HCT116 (cell line): ENCODE measurements around the gene ARHGEF6.
"Not testable (repeated sequence)": the region's sequence is repeated elsewhere in the genome, so short reads cannot be mapped to it uniquely, and the experiment has no call there.

Experiments
- CEBPB ChIP-seq: IDR thresholded peaks from 2 replicates; pipeline ENCODE4 v1.6.1; 2012; ENCODE audit warnings: low read depth
- EGR1 ChIP-seq: IDR thresholded peaks from 2 replicates; pipeline ENCODE4 v1.6.1; 2012; ENCODE audit warnings: low read depth
- SRF ChIP-seq: IDR thresholded peaks from 2 replicates; pipeline ENCODE4 v1.6.1; 2012; ENCODE audit warnings: low read depth
- YY1 ChIP-seq: IDR thresholded peaks from 2 replicates; pipeline ENCODE4 v1.6.1; 2011; ENCODE audit warnings: low read length, low read depth, moderate library complexity, mild to moderate bottlenecking; ENCODE audit not compliant: insufficient replicate concordance; ENCODE audit errors: extremely low read depth
- ZNF274 ChIP-seq: fragments of 200-500 bp; sonication (Bioruptor generic); IDR thresholded peaks from 2 replicates; pipeline ENCODE4 v1.6.1; 2014; ENCODE audit warnings: mild to moderate bottlenecking, low read depth, low read length, inconsistent platforms
- TF ChIP-seq, protein P1 (sequence below), 3 experiments: fragments of 200-600 bp in 1 of 3; sonication (generic) in 1 of 3; IDR thresholded peaks in 2 of 3; conservative IDR thresholded peaks in 1 of 3; 2 replicates each; pipeline ENCODE4 v1.5.1; 2012 to 2017; ENCODE audit warnings: low read depth in 2 of 3, low read length in 2 of 3, antibody characterized with exemption in 1 of 3, borderline replicate concordance in 1 of 3, control low read depth in 1 of 3, mild to moderate bottlenecking in 1 of 3, mixed read lengths in 1 of 3, mixed run types in 1 of 3, moderate library complexity in 1 of 3; ENCODE audit not compliant: insufficient read depth in 1 of 3
- TF ChIP-seq, protein P2 (sequence below): IDR thresholded peaks from 2 replicates; pipeline ENCODE4 v1.6.1; 2011; ENCODE audit warnings: mild to moderate bottlenecking, low read length, moderate library complexity; ENCODE audit not compliant: insufficient replicate concordance; ENCODE audit errors: extremely low read depth
- TF ChIP-seq, protein P3 (sequence below): IDR thresholded peaks from 2 replicates; pipeline ENCODE4 v1.6.1; 2012; ENCODE audit warnings: low read depth
- TF ChIP-seq, protein P4 (sequence below): IDR thresholded peaks from 2 replicates; pipeline ENCODE4 v1.6.1; 2012

DNA sequence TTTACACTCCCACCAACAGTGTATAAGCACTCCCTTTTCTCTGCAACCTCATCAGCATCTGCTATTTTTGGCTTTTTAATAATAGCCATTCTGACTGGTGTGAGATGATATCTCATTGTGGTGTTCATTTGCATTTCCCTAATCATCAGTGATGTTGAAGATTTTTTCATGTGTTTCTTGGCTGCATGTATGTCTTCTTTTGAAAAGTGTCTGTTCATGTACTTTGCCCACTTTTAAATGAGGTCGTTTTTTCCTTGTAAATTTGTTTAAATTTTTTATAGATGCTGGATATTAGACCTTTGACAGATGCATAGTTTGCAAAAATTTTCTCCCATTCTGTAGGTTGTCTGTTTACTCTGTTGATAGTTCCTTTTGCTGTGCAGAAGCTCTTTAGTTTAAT is 14.4 kb upstream of the ARHGEF6 start:
- TF ChIP-seq, protein P1, sequence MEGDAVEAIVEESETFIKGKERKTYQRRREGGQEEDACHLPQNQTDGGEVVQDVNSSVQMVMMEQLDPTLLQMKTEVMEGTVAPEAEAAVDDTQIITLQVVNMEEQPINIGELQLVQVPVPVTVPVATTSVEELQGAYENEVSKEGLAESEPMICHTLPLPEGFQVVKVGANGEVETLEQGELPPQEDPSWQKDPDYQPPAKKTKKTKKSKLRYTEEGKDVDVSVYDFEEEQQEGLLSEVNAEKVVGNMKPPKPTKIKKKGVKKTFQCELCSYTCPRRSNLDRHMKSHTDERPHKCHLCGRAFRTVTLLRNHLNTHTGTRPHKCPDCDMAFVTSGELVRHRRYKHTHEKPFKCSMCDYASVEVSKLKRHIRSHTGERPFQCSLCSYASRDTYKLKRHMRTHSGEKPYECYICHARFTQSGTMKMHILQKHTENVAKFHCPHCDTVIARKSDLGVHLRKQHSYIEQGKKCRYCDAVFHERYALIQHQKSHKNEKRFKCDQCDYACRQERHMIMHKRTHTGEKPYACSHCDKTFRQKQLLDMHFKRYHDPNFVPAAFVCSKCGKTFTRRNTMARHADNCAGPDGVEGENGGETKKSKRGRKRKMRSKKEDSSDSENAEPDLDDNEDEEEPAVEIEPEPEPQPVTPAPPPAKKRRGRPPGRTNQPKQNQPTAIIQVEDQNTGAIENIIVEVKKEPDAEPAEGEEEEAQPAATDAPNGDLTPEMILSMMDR (IDR thresholded peaks at IDR 0.05 in 2 of 3, conservative IDR thresholded peaks at IDR 0.05 in 1 of 3; ENCODE audit: borderline replicate concordance in 1 of 3, insufficient read depth in 1 of 3, low read depth in 2 of 3, low read length in 2 of 3), result not testable (repeated sequence)
- TF ChIP-seq, protein P2, sequence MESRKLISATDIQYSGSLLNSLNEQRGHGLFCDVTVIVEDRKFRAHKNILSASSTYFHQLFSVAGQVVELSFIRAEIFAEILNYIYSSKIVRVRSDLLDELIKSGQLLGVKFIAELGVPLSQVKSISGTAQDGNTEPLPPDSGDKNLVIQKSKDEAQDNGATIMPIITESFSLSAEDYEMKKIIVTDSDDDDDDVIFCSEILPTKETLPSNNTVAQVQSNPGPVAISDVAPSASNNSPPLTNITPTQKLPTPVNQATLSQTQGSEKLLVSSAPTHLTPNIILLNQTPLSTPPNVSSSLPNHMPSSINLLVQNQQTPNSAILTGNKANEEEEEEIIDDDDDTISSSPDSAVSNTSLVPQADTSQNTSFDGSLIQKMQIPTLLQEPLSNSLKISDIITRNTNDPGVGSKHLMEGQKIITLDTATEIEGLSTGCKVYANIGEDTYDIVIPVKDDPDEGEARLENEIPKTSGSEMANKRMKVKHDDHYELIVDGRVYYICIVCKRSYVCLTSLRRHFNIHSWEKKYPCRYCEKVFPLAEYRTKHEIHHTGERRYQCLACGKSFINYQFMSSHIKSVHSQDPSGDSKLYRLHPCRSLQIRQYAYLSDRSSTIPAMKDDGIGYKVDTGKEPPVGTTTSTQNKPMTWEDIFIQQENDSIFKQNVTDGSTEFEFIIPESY, result not testable (repeated sequence)
- TF ChIP-seq, protein P3, sequence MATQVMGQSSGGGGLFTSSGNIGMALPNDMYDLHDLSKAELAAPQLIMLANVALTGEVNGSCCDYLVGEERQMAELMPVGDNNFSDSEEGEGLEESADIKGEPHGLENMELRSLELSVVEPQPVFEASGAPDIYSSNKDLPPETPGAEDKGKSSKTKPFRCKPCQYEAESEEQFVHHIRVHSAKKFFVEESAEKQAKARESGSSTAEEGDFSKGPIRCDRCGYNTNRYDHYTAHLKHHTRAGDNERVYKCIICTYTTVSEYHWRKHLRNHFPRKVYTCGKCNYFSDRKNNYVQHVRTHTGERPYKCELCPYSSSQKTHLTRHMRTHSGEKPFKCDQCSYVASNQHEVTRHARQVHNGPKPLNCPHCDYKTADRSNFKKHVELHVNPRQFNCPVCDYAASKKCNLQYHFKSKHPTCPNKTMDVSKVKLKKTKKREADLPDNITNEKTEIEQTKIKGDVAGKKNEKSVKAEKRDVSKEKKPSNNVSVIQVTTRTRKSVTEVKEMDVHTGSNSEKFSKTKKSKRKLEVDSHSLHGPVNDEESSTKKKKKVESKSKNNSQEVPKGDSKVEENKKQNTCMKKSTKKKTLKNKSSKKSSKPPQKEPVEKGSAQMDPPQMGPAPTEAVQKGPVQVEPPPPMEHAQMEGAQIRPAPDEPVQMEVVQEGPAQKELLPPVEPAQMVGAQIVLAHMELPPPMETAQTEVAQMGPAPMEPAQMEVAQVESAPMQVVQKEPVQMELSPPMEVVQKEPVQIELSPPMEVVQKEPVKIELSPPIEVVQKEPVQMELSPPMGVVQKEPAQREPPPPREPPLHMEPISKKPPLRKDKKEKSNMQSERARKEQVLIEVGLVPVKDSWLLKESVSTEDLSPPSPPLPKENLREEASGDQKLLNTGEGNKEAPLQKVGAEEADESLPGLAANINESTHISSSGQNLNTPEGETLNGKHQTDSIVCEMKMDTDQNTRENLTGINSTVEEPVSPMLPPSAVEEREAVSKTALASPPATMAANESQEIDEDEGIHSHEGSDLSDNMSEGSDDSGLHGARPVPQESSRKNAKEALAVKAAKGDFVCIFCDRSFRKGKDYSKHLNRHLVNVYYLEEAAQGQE, result not testable (repeated sequence)
- TF ChIP-seq, protein P4, sequence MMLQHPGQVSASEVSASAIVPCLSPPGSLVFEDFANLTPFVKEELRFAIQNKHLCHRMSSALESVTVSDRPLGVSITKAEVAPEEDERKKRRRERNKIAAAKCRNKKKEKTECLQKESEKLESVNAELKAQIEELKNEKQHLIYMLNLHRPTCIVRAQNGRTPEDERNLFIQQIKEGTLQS, result not testable (repeated sequence)
- TF ChIP-seq ZNF274, YY1, EGR1, CEBPB, SRF: not testable (repeated sequence)
